HG03025 (cell line): ENCODE measurements around the gene USP43.
"Not testable (repeated sequence)": the region's sequence is repeated elsewhere in the genome, so short reads cannot be mapped to it uniquely, and the experiment has no call there.

Experiments
- ATAC-seq: cut with Tn5 transposase; IDR thresholded peaks from one replicate; pipeline ENCODE4 v1.9.1; 2021; ENCODE audit warnings: mild to moderate bottlenecking, moderate library complexity; ENCODE audit not compliant: unreplicated experiment, low FRiP score

Gene USP43

GRCh38 chr17:9648521-9649110 lies 3.3 kb downstream of the USP43 start:
- no peak for ATAC-seq

- ATAC-seq = no peak
Observed at GRCh38 chr17:9658593-9659211, 13.4 kb downstream of the USP43 start.

- ATAC-seq = no peak
Observed at GRCh38 chr17:9661027-9661426, 15.7 kb downstream of the USP43 start.

- ATAC-seq = not testable (repeated sequence)
Observed at GRCh38 chr17:9663511-9663910, 18.2 kb downstream of the USP43 start.

- no peak for ATAC-seq
Observed at GRCh38 chr17:9666461-9667050, 21.2 kb downstream of the USP43 start.

- ATAC-seq = no peak
Observed at GRCh38 chr17:9668517-9668916, 23.2 kb downstream of the USP43 start.

- ATAC-seq = no peak
Observed at GRCh38 chr17:9669551-9670008, 24.3 kb downstream of the USP43 start.

GRCh38 chr17:9670596-9670995 lies 25.3 kb downstream of the USP43 start:
- ATAC-seq = no peak

- no peak for ATAC-seq
Observed at GRCh38 chr17:9671559-9671958, 26.2 kb downstream of the USP43 start.

- no peak for ATAC-seq
Observed at GRCh38 chr17:9672266-9672665, 26.9 kb downstream of the USP43 start.

- no peak for ATAC-seq
Observed at GRCh38 chr17:9672691-9673090, 27.4 kb downstream of the USP43 start.

- ATAC-seq = no peak
Observed at GRCh38 chr17:9676084-9676483, 30.8 kb downstream of the USP43 start.

- no peak for ATAC-seq
Observed at GRCh38 chr17:9676820-9677310, 31.5 kb downstream of the USP43 start.

GRCh38 chr17:9677411-9677810 lies 32.1 kb downstream of the USP43 start:
- ATAC-seq = no peak

GRCh38 chr17:9677896-9678295 lies 32.6 kb downstream of the USP43 start:
- ATAC-seq = no peak

- ATAC-seq = no peak
Observed at GRCh38 chr17:9684955-9685621, 39.8 kb downstream of the USP43 start.

GRCh38 chr17:9693755-9694154 lies 48.4 kb downstream of the USP43 start:
- no peak for ATAC-seq

GRCh38 chr17:9696279-9697044 lies 51.1 kb downstream of the USP43 start:
- no peak for ATAC-seq

- ATAC-seq = no peak
Observed at GRCh38 chr17:9700136-9700535, 54.8 kb downstream of the USP43 start.

- ATAC-seq = no peak
Observed at GRCh38 chr17:9700754-9701476, 55.6 kb downstream of the USP43 start.
